HepG2 (cell line): ENCODE measurements around the gene USP35. TPM values are rescaled to one million over a fixed set of nuclear protein-coding genes. Genes with fewer than 3 reads are reported as not detected.
"Not testable (repeated sequence)": the region's sequence is repeated elsewhere in the genome, so short reads cannot be mapped to it uniquely, and the experiment has no call there.

Source experiments
- ATAC-seq: fragments of 200-7000 bp; cut with Tn5 transposase; 3 replicates; pipeline ENCODE4 v1.9.1; 2020; ENCODE audit warnings: mild to moderate bottlenecking, moderate library complexity
- BruUV-seq: library from RNA; stranded (reverse); fragments of 400-500 nt; replicated peaks from 2 replicates; lab custom pipeline; 2021; lab: Mats Ljungman, UMichigan
- CTCF ChIA-PET: fragments of 300-600 bp; formaldehyde crosslinking; extraction: SDS; loops from one replicate; lab custom pipeline; 2021; ENCODE audit warnings: low total read pairs, inconsistent platforms, low intra/inter-chr PET ratio; lab: Yijun Ruan, JAX
- POLR2A ChIA-PET: fragments of 350-600 bp; sonication (Branson Sonifier 250); formaldehyde crosslinking; loops from one replicate; lab custom pipeline; 2020; ENCODE audit warnings: antibody characterized with exemption, inconsistent platforms; lab: Yijun Ruan, JAX
- DNase-seq: peaks from one replicate; pipeline ENCODE4 v3.0.0-alpha.2; 2015; ENCODE audit warnings: low spot score
- FAIRE-seq: peaks from 3 replicates; lab custom pipeline; 2011; peaks lifted over from hg19 to GRCh38; lab: Jason Lieb, UNC
- H2AFZ ChIP-seq: one replicate; pipeline ENCODE4 v1.6.1; 2011; ENCODE audit warnings: low read length, inconsistent platforms
- H3K27ac ChIP-seq: fragments of 300-600 bp; 3 replicates; pipeline ENCODE4 v1.8.0; 2011; ENCODE audit warnings: mixed run types, mild to moderate bottlenecking, mixed read lengths, low read length, inconsistent platforms; ENCODE audit not compliant: insufficient read depth; ENCODE audit errors: extremely low read length
- H3K27me3 ChIP-seq, 2 experiments: fragments of 200-600 bp in 1 of 2; 2 replicates in 1 of 2; 3 replicates in 1 of 2; pipeline versions ENCODE4 v1.6.0 to v1.8.0; 2011; ENCODE audit warnings: low read length in 2 of 2, mild to moderate bottlenecking in 2 of 2, moderate library complexity in 2 of 2, inconsistent platforms in 1 of 2; ENCODE audit not compliant: insufficient read depth in 2 of 2, control insufficient read depth in 1 of 2
- H3K36me3 ChIP-seq, 2 experiments: fragments of 200-600 bp in 1 of 2; replicated peaks in 1 of 2; 2 replicates in 1 of 2; 3 replicates in 1 of 2; pipeline versions ENCODE4 v1.5.1 to v1.8.0; 2011; ENCODE audit warnings: low read length in 2 of 2, inconsistent platforms in 1 of 2; ENCODE audit not compliant: insufficient read depth in 2 of 2, control insufficient read depth in 1 of 2
- H3K4me1 ChIP-seq: 2 replicates; pipeline ENCODE4 v1.5.1; 2012; ENCODE audit warnings: low read length, inconsistent platforms; ENCODE audit not compliant: insufficient read depth
- H3K4me2 ChIP-seq: 2 replicates; pipeline ENCODE4 v1.6.0; 2011; ENCODE audit warnings: low read depth, low read length, inconsistent platforms
- H3K4me3 ChIP-seq, 3 experiments: fragments of 200-600 bp in 1 of 3; sonication (generic), shearing (Covaris generic) in 1 of 3; replicated peaks in 1 of 3; 2 replicates each; pipeline ENCODE4 v1.5.1; 2011 to 2016; ENCODE audit warnings: low read length in 3 of 3, inconsistent platforms in 2 of 3, low read depth in 2 of 3, mild to moderate bottlenecking in 2 of 3, control low read depth in 1 of 3, mixed read lengths in 1 of 3; ENCODE audit not compliant: insufficient read depth in 1 of 3
- H3K79me2 ChIP-seq: one replicate; pipeline ENCODE4 v1.6.1; 2011; ENCODE audit warnings: low read length, inconsistent platforms; ENCODE audit not compliant: insufficient read depth
- H3K9ac ChIP-seq: 2 replicates; pipeline ENCODE4 v1.6.0; 2011; ENCODE audit warnings: mild to moderate bottlenecking, low read depth, low read length, inconsistent platforms; ENCODE audit not compliant: insufficient read depth
- H3K9me3 ChIP-seq: 2 replicates; pipeline ENCODE4 v1.5.1; 2012; ENCODE audit warnings: mild to moderate bottlenecking, low read length
- H4K20me1 ChIP-seq: 2 replicates; pipeline ENCODE4 v1.6.0; 2011; ENCODE audit warnings: inconsistent platforms, mild to moderate bottlenecking, low read length, moderate library complexity; ENCODE audit not compliant: insufficient read depth
- CHD4 ChIP-seq: fragments of 200-600 bp; sonication (generic); IDR thresholded peaks from 2 replicates; pipeline ENCODE4 v1.7.0; 2017; ENCODE audit warnings: mild to moderate bottlenecking, low read length, borderline replicate concordance
- JDP2 ChIP-seq: sonication (generic); formaldehyde crosslinking; IDR thresholded peaks from 2 replicates; pipeline ENCODE4 v1.8.1; 2022; ENCODE audit warnings: missing genetic modification reagents, borderline replicate concordance
- WGBS: methylation state at CpG from one replicate; pipeline ENCODE4 v1.1.6; 2017; ENCODE audit warnings: low lambda C conversion rate; 5-methylcytosine and 5-hydroxymethylcytosine counted together
- in situ Hi-C: cut with HindIII; loops from 2 replicates; pipeline ENCODE4 v1.10.0; 2017; ENCODE audit warnings: low pct_unique_long_range_greater_than_20kb; ENCODE audit not compliant: extremely low pct_ligation_motif_present
- intact Hi-C: fragments of 100-400 bp; cut with micrococcal nuclease; formaldehyde crosslinking; loops from one replicate; pipeline ENCODE4 v1.10.0; 2022; ENCODE audit not compliant: unreplicated experiment
- polyA plus RNA-seq, 8 experiments: library from polyadenylated mRNA; depleted of rRNA in 3 of 8; stranded (reverse) in 7 of 8; unstranded in 1 of 8; fragments of >200 nt; fragmentation: Illumina TruSeq in 4 of 8; extraction: Trizol in 4 of 8; gene quantifications; 2 replicates each; pipeline versions ENCODE4 v1.2.1 to v1.2.3, GENCODE V29; 2011 to 2016; ENCODE audit warnings: low read depth in 4 of 8, missing spikeins in 1 of 8, mixed read lengths in 1 of 8; ENCODE audit not compliant: insufficient read depth in 1 of 8
- total RNA-seq, 5 experiments: library from RNA; depleted of rRNA; stranded (reverse); fragments of >200 nt; fragmentation: Illumina TruSeq; extraction: Trizol; gene quantifications; 2 replicates each; pipeline ENCODE4 v1.2.3, GENCODE V29; 2016; ENCODE audit warnings: low read depth in 1 of 5
- TF ChIP-seq, protein P1 (sequence below): IDR thresholded peaks from 2 replicates; pipeline ENCODE4 v1.6.1; 2016; ENCODE audit warnings: low read depth, borderline replicate concordance

The USP35 gene
- total and polyA plus RNA-seq, 2 of the 13 experiments (the other 11 are each of a cell fraction or from before 2014, with no cell fraction given): 4.6 to 7.7 TPM

- intact Hi-C loops: no loop called here
- Histone ChIP-seq H3K4me3 (no peak overlapping the region), H3K79me2 (no peaks in the 10 kb centered on the region), H4K20me1 (no peaks in the 10 kb centered on the region), H3K9me3 (no peaks in the 10 kb centered on the region), H3K36me3 (peaks cover 22 to 43% of the 10 kb centered on the region in 2 experiments), H3K27ac (no peak overlapping the region), H3K4me1 (peaks cover under 1% of the 10 kb centered on the region), H3K4me2 (no peak overlapping the region), H3K27me3 (no peaks in the 10 kb centered on the region), H3K9ac (no peak overlapping the region), H2AFZ (no peak overlapping the region)
- TF ChIP-seq, protein P1, sequence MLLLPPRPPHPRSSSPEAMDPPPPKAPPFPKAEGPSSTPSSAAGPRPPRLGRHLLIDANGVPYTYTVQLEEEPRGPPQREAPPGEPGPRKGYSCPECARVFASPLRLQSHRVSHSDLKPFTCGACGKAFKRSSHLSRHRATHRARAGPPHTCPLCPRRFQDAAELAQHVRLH (CRISPR knock-in tag): no peak
- TF ChIP-seq JDP2 (CRISPR knock-in tag) (no peak), CHD4 (no peak)
- CTCF ChIA-PET: no interaction called here
- WGBS: 100% methylated on average over 12 of the region's 13 CpGs
- ATAC-seq (no peak), DNase-seq (no peak), FAIRE-seq (no peak)
- BruUV-seq: no TSS peak
- in situ Hi-C loops: no loop called here
- POLR2A ChIA-PET: no interaction called here
Measured at GRCh38 chr11:78221396-78222315, 32.9 kb downstream of the USP35 start.

- H3K9me3 ChIP-seq, BruUV-seq, DNase-seq, ATAC-seq, POLR2A ChIA-PET, H3K4me2 ChIP-seq, H3K27me3 ChIP-seq, H3K4me1 ChIP-seq, H3K79me2 ChIP-seq, FAIRE-seq, H3K4me3 ChIP-seq, intact Hi-C loops, H4K20me1 ChIP-seq, H2AFZ ChIP-seq, H3K27ac ChIP-seq, H3K9ac ChIP-seq, CTCF ChIA-PET, in situ Hi-C loops: not testable (repeated sequence)
- peaks cover 22 to 43% of the 10 kb centered on the region in 2 experiments for H3K36me3 ChIP-seq
- 88% methylated on average over 9 of the region's 10 CpGs for WGBS
Measured at GRCh38 chr11:78222726-78223125, 34.0 kb downstream of the USP35 start.
